Endothelial cell of umbilical vein (primary cell): ENCODE results near the gene ANO9. TPM values are rescaled to one million over a fixed set of nuclear protein-coding genes. Genes with fewer than 3 reads are reported as not detected.

Experiments used
- BruUV-seq: library from RNA; stranded (reverse); fragments of 400-500 nt; replicated peaks from 2 replicates; lab custom pipeline; 2021; lab: Mats Ljungman, UMichigan
- CTCF ChIA-PET: fragments of 300-600, 350-600 bp; sonication (Branson Sonifier 250); formaldehyde crosslinking; loops from one replicate; lab custom pipeline; 2021; ENCODE audit warnings: antibody characterized with exemption, inconsistent platforms; lab: Charles Lee
- POLR2A ChIA-PET: fragments of 300-600, 350-600 bp; sonication (Branson Sonifier 250); formaldehyde crosslinking; loops from one replicate; lab custom pipeline; 2021; ENCODE audit warnings: antibody characterized with exemption, inconsistent platforms; lab: Charles Lee
- DNase-seq: peaks from one replicate; pipeline ENCODE4 v3.0.0-alpha.2; 2011; ENCODE audit warnings: low read depth, low spot score
- FAIRE-seq: peaks from 2 replicates; lab custom pipeline; 2011; peaks lifted over from hg19 to GRCh38; lab: Jason Lieb, UNC
- H2AFZ ChIP-seq: 2 replicates; pipeline ENCODE4 v1.6.0; 2012; ENCODE audit warnings: low read depth, low read length, control low read depth, inconsistent platforms
- H3K27ac ChIP-seq: 2 replicates; pipeline ENCODE4 v1.5.1; 2011; ENCODE audit warnings: low read depth, mild to moderate bottlenecking, control low read depth, low read length, moderate library complexity; ENCODE audit not compliant: insufficient read depth
- H3K27me3 ChIP-seq, 2 experiments: 2 replicates each; pipeline versions ENCODE4 v1.6.0 to v1.6.1; 2011; ENCODE audit warnings: low read length in 2 of 2, mixed read lengths in 1 of 2; ENCODE audit not compliant: control insufficient read depth in 2 of 2, insufficient read depth in 2 of 2
- H3K36me3 ChIP-seq, 2 experiments: 2 replicates in 1 of 2; 3 replicates in 1 of 2; pipeline ENCODE4 v1.5.1; 2011; ENCODE audit warnings: low read length in 2 of 2, mild to moderate bottlenecking in 1 of 2, moderate library complexity in 1 of 2; ENCODE audit not compliant: control insufficient read depth in 2 of 2, insufficient read depth in 2 of 2; ENCODE audit errors: extremely low read depth in 1 of 2
- H3K4me1 ChIP-seq: 3 replicates; pipeline ENCODE4 v1.5.1; 2011; ENCODE audit warnings: mild to moderate bottlenecking, low read length; ENCODE audit not compliant: control insufficient read depth, insufficient read depth; ENCODE audit errors: extremely low read depth
- H3K4me2 ChIP-seq: 2 replicates; pipeline ENCODE4 v1.6.1; 2011; ENCODE audit warnings: low read length, control low read depth, mixed read lengths; ENCODE audit not compliant: insufficient read depth
- H3K4me3 ChIP-seq, 3 experiments: fragments of 200-600 bp in 1 of 3; sonication (generic), shearing (Covaris generic) in 1 of 3; replicated peaks in 1 of 3; 2 replicates each; pipeline ENCODE4 v1.5.1; 2011 to 2016; ENCODE audit warnings: control low read depth in 3 of 3, low read length in 3 of 3, mild to moderate bottlenecking in 2 of 3, inconsistent platforms in 1 of 3, low read depth in 1 of 3, moderate library complexity in 1 of 3; ENCODE audit not compliant: insufficient read depth in 1 of 3
- H3K79me2 ChIP-seq: 2 replicates; pipeline ENCODE4 v1.6.0; 2012; ENCODE audit warnings: low read length, inconsistent platforms; ENCODE audit not compliant: control insufficient read depth, insufficient read depth
- H3K9ac ChIP-seq: replicated peaks from 2 replicates; pipeline ENCODE3; 2011; ENCODE audit warnings: low read length, control low read depth; ENCODE audit not compliant: insufficient read depth; ENCODE audit errors: extremely low read depth
- H3K9me1 ChIP-seq: replicated peaks from 3 replicates; pipeline ENCODE4 v1.6.0; 2011; ENCODE audit warnings: mild to moderate bottlenecking, low read length; ENCODE audit not compliant: control insufficient read depth, insufficient read depth; ENCODE audit errors: extremely low read depth
- H3K9me3 ChIP-seq: replicated peaks from 2 replicates; pipeline ENCODE4 v1.5.1; 2012; ENCODE audit warnings: low read length, inconsistent platforms; ENCODE audit not compliant: control insufficient read depth, insufficient read depth
- H4K20me1 ChIP-seq: replicated peaks from 2 replicates; pipeline ENCODE3; 2011; ENCODE audit warnings: mild to moderate bottlenecking, low read length; ENCODE audit not compliant: control insufficient read depth, insufficient read depth; ENCODE audit errors: extremely low read depth
- CTCF ChIP-seq, 2 donors: IDR thresholded peaks; 1 replicate in 1 of 2; 2 replicates in 1 of 2; pipeline ENCODE4 v1.5.1; 2011; ENCODE audit warnings: low read length in 2 of 2, mild to moderate bottlenecking in 2 of 2, moderate library complexity in 2 of 2, control low read depth in 1 of 2, inconsistent platforms in 1 of 2, low read depth in 1 of 2; ENCODE audit not compliant: insufficient read depth in 1 of 2; ENCODE audit errors: extremely low read depth in 1 of 2
- EZH2 ChIP-seq: IDR thresholded peaks from 2 replicates; pipeline ENCODE4 v1.6.1; 2012; ENCODE audit warnings: borderline replicate concordance, low read depth, mild to moderate bottlenecking, moderate library complexity, low read length, inconsistent platforms; ENCODE audit not compliant: severe bottlenecking
- FOS ChIP-seq: IDR thresholded peaks from 2 replicates; pipeline ENCODE4 v1.6.1; 2011; ENCODE audit warnings: mild to moderate bottlenecking, low read length, moderate library complexity, borderline replicate concordance; ENCODE audit not compliant: insufficient read depth
- GATA2 ChIP-seq: IDR thresholded peaks from 2 replicates; pipeline ENCODE4 v1.7.0; 2011; ENCODE audit warnings: low read depth, mild to moderate bottlenecking, moderate library complexity, mixed read lengths, low read length; ENCODE audit not compliant: insufficient read length, insufficient read depth
- JUN ChIP-seq: IDR thresholded peaks from 2 replicates; pipeline ENCODE4 v1.6.1; 2011; ENCODE audit warnings: borderline replicate concordance, low read depth; ENCODE audit not compliant: insufficient read length, insufficient read depth
- MYC ChIP-seq: IDR thresholded peaks from one replicate; pipeline ENCODE4 v1.6.1; 2011; ENCODE audit warnings: mild to moderate bottlenecking, low read depth, low read length
- POLR2A ChIP-seq: IDR thresholded peaks from 2 replicates; pipeline ENCODE4 v1.6.1; 2012; ENCODE audit warnings: low read depth, mild to moderate bottlenecking, control low read depth, low read length
- POLR2AphosphoS5 ChIP-seq: IDR thresholded peaks from 2 replicates; pipeline ENCODE4 v1.6.1; 2012; ENCODE audit warnings: low read depth, mild to moderate bottlenecking, control low read depth, low read length, moderate library complexity; ENCODE audit not compliant: insufficient read depth
- dilution Hi-C: fragments of 300-500 bp; cut with MboI; formaldehyde crosslinking; loops from one replicate; pipeline ENCODE4 v1.15.0; 2019; ENCODE audit warnings: low sequenced_read_pairs; ENCODE audit not compliant: extremely low pct_ligation_motif_present
- intact Hi-C: fragments of 100-400 bp; cut with micrococcal nuclease; formaldehyde crosslinking; loops from one replicate; pipeline ENCODE4 v1.10.0; 2022
- polyA plus RNA-seq, 4 experiments: library from polyadenylated mRNA; depleted of rRNA in 3 of 4; stranded (reverse) in 3 of 4; unstranded in 1 of 4; fragments of >200 nt; gene quantifications; 2 replicates each; pipeline versions ENCODE4 v1.2.1 to v1.2.3, GENCODE V29; 2011 to 2012; ENCODE audit warnings: missing spikeins in 1 of 4
- total RNA-seq: library from RNA; stranded (reverse); gene quantifications from 2 replicates; pipeline ENCODE4 v1.2.3, GENCODE V29; 2021
- TF ChIP-seq, protein P1 (sequence below): IDR thresholded peaks from 2 replicates; pipeline ENCODE4 v1.6.1; 2011; ENCODE audit not compliant: insufficient read depth, insufficient read length

Gene ANO9
- total and polyA plus RNA-seq, 2 donors (not counting 3 experiments of a cell fraction or from before 2014, with no cell fraction given), result 0.23 TPM; not detected in 1

DNA sequence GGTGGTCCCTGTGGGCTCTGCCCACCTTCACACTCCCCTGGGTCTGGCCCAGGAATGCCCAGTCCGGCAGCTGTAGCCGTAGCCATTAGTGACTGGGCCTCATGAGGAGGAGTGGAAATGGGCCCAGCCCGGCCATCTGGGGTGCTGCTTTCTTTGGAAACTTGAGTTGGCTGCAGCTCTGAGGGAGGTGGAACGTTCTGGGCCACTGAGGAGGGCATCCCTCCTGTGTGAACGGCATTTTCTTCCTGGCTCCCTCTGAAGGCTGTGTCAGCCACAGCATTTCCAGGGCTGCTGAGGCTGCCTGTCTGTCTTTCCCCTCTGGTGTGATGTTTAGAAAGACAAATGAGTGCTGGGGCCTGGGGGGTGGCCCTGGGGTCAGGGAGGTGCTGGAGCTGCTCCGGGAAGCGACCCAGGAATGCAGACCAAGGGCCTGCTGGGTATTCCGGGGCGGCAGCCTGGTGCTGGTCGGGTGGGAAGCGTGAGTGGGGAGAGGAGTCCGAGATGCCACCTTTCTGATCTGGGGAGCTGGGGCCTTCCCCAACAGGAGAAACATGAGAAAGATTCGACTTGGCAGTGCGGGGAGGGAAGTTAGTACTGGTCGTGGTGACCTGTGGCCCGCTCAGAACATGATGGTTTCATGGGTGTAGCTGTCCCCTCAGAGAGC is 35.4 kb upstream of the ANO9 start:
- Histone ChIP-seq H3K79me2 (peaks cover 17% of the 10 kb centered on the region), H3K27ac (no peak overlapping the region), H2AFZ (no peak overlapping the region), H3K4me2 (no peak overlapping the region), H4K20me1 (no peaks in the 10 kb centered on the region), H3K9ac (no peak overlapping the region), H3K27me3 (no peaks in the 10 kb centered on the region), H3K9me3 (no peaks in the 10 kb centered on the region), H3K4me1 (no peaks in the 10 kb centered on the region), H3K9me1 (no peaks in the 10 kb centered on the region), H3K36me3 (no peaks in the 10 kb centered on the region), H3K4me3 (no peak overlapping the region)
- BruUV-seq, result no TSS peak
- no peak for FAIRE-seq
- POLR2A ChIA-PET, result no interaction called here
- no peak for DNase-seq
- dilution Hi-C loops (no loop called here), intact Hi-C loops (no loop called here)
- TF ChIP-seq JUN (no peak), EZH2 (no peak), MYC (no peak), POLR2A (no peak), FOS (no peak), CTCF (IDR thresholded peaks at IDR 0.05; ENCODE audit: extremely low read depth in 1 of 2, insufficient read depth in 1 of 2, low read depth in 1 of 2, low read length in 2 of 2) (no peak), POLR2AphosphoS5 (no peak), GATA2 (no peak)
- TF ChIP-seq, protein P1, sequence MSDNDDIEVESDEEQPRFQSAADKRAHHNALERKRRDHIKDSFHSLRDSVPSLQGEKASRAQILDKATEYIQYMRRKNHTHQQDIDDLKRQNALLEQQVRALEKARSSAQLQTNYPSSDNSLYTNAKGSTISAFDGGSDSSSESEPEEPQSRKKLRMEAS, result no peak
- CTCF ChIA-PET, result no interaction called here
